NCI-H1048 (cell line): Measurements from ENCODE around the gene RIMBP2.

Experiments used
- DNase-seq: peaks from one replicate; lab custom pipeline; 2025; lab: John Stamatoyannopoulos, UW

RIMBP2 gene

GRCh38 chr12:130571734-130572133, 144.4 kb downstream of the RIMBP2 start:
- DNase-seq = no peak

- no peak for DNase-seq
Observed at GRCh38 chr12:130571089-130571488, 145.0 kb downstream of the RIMBP2 start.

GRCh38 chr12:130569521-130569920, 146.6 kb downstream of the RIMBP2 start:
- no peak for DNase-seq

GRCh38 chr12:130568501-130568900, 147.6 kb downstream of the RIMBP2 start:
- DNase-seq = no peak

- DNase-seq = no peak
Observed at GRCh38 chr12:130568041-130568440, 148.1 kb downstream of the RIMBP2 start.

- DNase-seq = no peak
Observed at GRCh38 chr12:130566446-130567155, 149.5 kb downstream of the RIMBP2 start.

GRCh38 chr12:130565189-130565588, 150.9 kb downstream of the RIMBP2 start:
- no peak for DNase-seq

- no peak for DNase-seq
Observed at GRCh38 chr12:130563323-130563722, 152.8 kb downstream of the RIMBP2 start.

GRCh38 chr12:130562716-130563115, 153.4 kb downstream of the RIMBP2 start:
- DNase-seq = no peak

- DNase-seq = no peak
Observed at GRCh38 chr12:130560321-130560720, 155.8 kb downstream of the RIMBP2 start.

- no peak for DNase-seq
Observed at GRCh38 chr12:130559806-130560205, 156.3 kb downstream of the RIMBP2 start.

- no peak for DNase-seq
Observed at GRCh38 chr12:130557886-130558765, 158.0 kb downstream of the RIMBP2 start.

- DNase-seq = no peak
Observed at GRCh38 chr12:130557201-130557600, 158.9 kb downstream of the RIMBP2 start.

GRCh38 chr12:130556486-130557055, 159.5 kb downstream of the RIMBP2 start:
- DNase-seq = no peak

GRCh38 chr12:130555628-130556485, 160.2 kb downstream of the RIMBP2 start:
- no peak for DNase-seq

GRCh38 chr12:130555221-130555620, 160.9 kb downstream of the RIMBP2 start:
- no peak for DNase-seq

- no peak for DNase-seq
Observed at GRCh38 chr12:130552483-130552996, 163.6 kb downstream of the RIMBP2 start.

GRCh38 chr12:130549361-130549760, 166.7 kb downstream of the RIMBP2 start:
- no peak for DNase-seq

- no peak for DNase-seq
Observed at GRCh38 chr12:130547480-130548155, 168.5 kb downstream of the RIMBP2 start.

GRCh38 chr12:130546494-130546893, 169.6 kb downstream of the RIMBP2 start:
- DNase-seq = no peak

- DNase-seq = no peak
Observed at GRCh38 chr12:130545475-130545874, 170.6 kb downstream of the RIMBP2 start.
